ENCODE data around the gene CCDC15.

CCDC15 gene, protein sequence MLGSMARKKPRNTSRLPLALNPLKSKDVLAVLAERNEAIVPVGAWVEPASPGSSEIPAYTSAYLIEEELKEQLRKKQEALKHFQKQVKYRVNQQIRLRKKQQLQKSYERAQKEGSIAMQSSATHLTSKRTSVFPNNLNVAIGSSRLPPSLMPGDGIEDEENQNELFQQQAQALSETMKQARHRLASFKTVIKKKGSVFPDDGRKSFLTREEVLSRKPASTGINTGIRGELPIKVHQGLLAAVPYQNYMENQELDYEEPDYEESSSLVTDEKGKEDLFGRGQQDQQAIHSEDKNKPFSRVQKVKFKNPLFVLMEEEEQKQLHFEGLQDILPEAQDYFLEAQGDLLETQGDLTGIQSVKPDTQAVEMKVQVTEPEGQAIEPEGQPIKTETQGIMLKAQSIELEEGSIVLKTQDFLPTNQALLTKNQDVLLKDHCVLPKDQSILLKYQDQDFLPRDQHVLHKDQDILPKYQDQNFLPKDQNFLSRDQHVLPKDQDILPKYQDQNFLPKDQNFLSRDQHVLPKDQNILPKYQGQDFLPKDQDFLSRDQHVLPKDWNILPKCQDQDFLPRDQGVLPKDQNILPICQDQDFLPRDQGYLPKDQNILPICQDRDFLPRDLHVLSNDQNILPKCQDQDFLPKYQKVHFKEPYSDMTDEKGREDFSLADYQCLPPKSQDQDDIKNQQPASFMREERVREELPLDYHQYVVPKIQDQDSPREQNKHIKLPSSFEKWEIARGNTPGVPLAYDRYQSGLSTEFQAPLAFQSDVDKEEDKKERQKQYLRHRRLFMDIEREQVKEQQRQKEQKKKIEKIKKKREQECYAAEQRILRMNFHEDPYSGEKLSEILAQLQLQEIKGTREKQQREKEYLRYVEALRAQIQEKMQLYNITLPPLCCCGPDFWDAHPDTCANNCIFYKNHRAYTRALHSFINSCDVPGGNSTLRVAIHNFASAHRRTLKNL

DNA sequence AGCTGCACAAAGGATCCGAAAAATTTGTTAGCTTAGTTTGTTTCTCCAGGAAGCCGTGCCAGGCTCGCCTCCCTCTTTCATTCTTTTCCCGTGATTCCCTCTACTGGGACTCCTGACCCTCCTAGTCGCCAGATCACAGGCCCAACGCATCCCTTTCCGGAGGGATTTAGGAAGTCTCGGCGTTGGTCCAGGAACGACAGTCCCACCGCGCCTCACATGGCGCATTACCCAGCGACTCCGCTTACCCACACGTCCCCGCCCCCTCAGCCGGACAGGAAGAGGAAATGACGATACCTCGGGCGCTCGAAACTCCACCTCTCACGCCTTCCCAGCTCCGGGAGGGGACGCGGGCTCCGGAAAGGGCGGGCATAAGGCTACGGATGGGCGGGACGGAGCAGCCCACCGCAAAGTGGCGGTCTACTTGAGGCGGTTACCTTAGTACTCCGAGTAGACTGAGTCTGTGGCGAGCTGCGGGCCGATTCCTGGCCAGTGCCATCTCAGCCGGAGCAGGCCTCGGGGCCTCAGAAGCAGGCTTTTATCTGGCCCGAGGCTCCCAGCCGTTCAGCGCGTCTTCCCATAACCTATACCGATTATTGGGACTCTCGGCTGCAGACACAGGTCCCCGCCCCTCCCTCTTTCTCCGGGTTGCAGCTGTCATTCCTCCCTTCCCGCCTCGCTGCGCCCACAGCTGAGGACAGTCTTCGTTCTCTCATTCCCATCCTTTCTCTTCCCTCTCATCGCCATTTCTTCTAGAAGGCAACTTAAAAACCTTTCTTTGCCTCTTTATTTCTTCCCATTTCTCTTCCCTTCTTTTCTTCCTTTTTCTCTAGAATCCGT lies at the start of gene CCDC15:
Gene CCDC15, plus strand, starts transcription at position 450 of the 837 bp plus-strand sequence. CDS start 531 bp downstream, outside the sequence.
- DNase-seq (ENCODE audit: low read depth in 2 of 2): peak; percentile 94 to 95

DNA sequence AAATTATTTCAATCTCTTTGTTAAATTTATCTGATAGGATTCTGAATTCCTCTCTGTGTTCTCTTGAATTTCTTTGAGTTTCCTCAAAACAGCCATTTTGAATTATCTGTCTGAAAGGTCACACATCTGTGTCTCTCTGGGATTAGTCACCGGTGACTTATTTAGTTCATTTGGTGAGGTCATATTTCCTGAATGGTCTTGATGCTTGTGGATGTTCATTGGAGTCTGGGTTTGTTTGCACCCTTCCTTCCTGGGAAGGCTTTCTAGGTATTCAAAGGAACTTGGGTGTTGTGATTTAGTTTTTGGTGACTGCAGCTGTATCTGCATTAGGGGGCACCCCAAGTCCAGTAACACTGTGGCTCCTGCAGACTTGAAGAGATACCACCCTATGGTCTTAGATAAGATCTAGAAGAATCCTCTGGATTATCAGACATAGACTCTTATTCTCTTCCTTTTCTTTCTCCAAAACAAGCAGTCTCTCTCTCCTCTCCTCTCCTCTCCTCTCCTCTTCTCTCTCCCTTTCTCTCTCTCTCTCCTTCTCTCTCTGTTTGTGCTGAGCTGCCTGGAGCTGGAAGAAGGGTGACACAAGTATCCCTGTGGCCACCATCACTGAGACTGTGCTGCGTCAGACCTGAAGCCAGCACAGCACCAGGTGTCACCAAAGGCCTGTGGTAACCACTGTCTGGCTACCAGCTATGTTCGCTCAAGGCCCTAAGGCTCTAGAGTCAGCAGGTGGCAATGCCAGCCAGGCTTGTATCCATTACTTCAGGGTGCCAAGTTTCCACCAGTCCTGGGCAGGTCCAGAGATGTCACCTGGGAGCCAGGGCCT lies 38.2 kb upstream of the CCDC15 start:
- no peak for DNase-seq (ENCODE audit: low read depth in 2 of 2)

DNA sequence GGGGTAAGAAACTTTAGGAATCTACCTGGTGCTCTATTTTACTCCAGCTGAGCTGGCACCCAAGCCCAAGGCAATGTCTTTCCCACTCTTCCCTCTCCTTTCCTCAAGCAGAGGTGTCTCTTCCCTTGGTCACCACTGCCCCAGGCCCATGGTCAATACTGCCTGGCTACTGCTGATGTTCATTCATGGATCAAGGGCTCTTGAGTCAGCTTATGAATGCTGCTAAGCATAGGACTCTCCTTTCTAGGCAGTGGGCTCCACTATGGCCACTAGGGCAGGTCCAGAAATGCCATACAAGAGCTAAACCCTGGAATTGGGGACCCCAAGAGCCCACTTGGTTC lies 37.7 kb upstream of the CCDC15 start:
- DNase-seq (ENCODE audit: low read depth in 2 of 2): no peak

DNA sequence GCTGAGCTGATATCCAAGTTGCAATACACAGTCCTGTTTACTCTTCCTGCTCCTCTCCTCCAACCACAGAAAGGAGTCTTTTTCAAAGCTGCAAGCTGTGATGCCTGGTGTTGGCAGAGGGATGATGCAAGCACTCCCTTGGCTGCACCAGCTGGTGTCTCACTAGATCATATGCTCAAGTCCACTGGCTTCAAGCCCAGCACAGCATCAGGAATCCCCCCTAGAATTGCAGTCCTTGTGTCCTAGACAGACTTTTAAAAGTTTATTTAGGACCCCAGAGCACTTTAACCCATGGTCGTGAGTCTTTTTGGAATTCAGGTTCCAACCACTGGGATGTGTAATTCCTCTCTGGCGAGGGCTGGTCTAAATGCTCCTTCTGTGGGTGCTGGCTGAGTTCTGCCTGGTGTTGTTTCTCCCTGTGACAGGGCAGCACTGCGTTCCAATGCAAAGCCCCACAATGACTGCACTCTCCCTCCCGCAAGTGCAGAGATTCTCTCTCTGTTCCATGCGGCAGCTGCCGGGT lies 36.8 kb upstream of the CCDC15 start:
- no peak for DNase-seq (ENCODE audit: low read depth in 2 of 2)

DNA sequence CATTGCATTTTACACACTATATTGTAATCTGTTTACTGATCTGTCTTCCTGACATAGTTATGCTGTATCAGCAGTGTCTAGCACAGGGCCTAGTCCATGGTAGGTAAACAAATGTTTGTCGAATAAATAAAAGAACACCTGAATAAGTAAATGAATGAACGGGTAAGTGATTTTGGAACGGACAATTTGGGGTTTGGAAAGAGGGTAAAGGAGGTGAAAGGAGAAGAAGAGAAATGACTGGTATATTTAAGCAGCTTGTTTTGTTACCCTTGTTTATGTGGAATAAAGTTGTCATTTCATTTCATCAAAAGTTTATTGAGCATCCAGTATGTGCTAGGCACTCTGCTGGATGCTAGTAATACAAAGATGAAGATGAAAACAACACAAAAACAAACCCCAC lies 35.1 kb upstream of the CCDC15 start, which contains the start of gene HEPN1:
Gene HEPN1, plus strand, starts transcription at position 301 of the 400 bp plus-strand sequence.
- DNase-seq (ENCODE audit: low read depth in 2 of 2): no peak

DNA sequence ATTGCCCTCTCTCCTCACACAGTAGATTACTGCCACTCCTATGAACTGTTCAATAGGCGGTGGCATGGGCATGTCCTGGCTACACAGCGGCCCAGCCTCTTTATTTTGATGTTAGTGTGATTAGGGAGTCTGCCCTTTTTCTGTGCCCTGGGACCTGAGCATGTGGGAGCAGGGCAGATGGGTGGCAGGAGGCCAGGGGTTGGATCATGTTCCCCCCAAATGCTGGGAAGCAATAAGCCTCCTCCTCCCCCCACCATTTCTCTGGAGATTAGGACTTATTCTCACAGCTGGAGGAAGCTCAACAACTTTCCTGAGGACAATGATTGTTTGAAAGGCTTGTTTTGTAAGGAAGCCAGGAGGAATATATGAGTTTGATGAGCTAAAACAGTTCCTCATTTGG lies 34.1 kb upstream of the CCDC15 start:
- DNase-seq (ENCODE audit: low read depth in 2 of 2): no peak

DNA sequence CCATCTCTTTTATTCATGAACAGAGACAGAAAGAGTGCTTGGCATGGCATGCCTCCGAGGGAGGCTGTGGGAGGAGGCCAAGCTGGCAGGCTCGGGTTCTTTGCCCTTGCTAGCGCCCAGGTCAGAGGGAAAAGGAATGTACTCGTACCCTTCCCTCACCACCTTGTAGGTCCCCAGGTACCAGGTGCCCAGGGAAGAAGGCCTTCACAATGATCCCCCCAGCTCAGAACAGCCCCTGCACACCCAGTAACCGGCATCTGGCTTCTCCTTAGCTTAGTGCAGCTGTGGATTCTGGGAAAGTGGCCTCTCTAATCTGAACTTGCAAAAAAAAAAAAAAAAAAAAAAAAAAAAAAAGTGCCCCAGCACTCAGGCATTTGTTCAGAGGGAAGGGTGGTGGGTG lies 33.6 kb upstream of the CCDC15 start:
- no peak for DNase-seq (ENCODE audit: low read depth in 2 of 2)

DNA sequence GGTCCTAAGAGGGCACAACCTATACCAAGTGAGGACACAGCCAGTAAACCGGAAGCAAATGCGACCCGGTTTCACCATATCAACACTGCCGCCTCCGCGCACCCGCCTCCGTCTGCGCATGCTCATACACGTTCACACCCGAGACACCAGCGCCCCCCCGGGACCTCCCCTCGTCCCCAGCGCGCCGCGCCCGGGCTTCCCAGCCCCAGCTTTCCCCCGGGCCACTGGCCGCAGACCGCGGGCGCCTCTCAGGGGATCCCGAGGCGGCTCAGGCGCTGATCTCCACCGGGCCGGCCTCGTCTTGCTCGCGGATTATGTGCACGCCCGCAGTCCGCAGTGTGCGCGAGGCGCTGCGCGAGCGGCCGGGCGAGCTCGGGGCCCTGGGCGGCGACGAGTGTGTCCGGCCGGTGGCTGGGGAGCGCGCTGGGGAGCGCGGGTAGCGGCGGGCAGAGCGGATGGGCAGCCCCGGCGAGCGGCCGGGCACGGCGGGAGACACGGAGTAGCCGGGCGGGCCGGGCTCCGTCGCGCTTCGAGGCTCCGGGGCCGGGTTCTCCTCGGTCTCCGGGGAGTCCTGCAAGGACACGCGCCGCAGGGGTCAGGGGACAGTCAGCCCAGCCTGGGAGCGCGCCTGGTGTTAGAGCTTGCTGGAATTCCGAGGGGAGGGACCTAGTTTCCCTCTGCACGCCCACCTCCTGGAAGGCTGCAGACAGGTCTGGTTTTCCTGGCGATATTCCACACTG lies 33.0 kb upstream of the CCDC15 start:
- DNase-seq (ENCODE audit: low read depth in 2 of 2): peak; percentile 75 to 78

DNA sequence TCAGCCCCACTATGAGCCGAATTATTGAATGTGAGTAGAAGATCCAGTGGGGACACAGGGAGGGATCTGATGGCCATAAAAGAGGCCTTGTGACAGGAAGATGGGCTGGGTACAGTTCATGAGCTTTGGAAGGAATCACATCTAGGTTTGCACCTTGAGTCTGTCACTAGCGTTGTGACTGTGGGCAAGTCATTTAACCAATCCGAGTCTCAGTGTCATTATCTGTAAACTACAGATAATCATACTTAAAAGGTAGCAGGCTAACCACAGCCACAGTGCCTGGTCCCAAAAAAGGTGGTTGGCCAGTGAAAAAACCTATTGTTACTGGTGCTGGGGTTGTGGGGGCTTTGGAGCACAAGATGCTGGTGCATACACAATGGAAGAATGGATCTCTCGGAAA lies 31.2 kb upstream of the CCDC15 start:
- DNase-seq (ENCODE audit: low read depth in 2 of 2): no peak

DNA sequence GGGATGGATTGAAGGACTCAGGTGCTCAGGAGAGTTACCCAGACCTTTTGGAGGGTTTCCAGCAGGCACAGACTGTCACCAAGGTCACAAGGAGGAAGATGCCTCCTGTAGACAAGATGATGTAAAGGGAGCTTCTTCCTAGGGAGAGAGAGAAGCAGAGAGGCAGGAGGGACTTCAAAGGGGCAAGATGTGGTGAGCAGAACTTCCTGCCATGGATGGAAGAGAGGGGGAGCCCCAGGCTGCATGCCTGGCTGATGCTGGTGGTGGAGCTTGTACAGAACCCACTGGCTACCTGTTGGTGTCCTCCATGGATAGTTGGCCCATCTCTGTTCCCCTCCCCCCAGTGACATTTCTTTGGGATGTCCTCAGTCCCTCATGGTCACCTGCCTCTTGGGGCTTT lies 30.7 kb upstream of the CCDC15 start:
- no peak for DNase-seq (ENCODE audit: low read depth in 2 of 2)

DNA sequence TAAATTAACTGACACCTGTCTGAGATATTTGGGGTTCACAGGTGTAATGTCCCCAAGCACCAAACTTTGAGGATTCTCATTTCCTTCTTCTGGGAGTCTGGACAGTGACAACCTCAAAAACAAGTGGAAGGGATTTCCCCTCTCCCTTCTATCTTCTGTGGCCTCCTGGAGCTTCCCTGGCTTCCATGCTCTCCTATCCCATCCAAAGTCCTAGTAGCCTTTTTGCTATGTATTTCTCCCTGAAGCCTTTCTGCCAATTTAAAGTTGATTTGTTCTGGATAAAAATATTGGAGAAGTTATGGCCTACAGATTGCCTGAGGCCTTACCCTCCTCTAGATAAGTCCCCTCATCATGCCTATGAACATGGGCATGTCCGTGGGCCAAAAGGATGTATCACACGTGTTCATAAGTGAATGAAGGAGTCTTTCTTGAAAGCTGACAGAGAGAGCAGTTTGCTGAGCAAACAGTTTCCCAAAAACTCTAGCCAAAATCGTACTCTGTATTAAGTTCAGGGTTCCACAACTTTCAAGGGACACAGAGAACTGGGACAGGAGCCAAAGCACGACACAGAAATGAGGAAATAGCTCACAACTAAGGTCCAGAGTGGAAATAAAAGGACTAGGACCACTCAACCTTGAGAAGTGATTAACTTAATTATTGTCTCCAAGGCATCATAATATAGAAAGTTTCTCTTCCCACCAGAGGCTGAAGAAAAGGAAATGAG lies 24.9 kb upstream of the CCDC15 start:
- DNase-seq (ENCODE audit: low read depth in 2 of 2): no peak

DNA sequence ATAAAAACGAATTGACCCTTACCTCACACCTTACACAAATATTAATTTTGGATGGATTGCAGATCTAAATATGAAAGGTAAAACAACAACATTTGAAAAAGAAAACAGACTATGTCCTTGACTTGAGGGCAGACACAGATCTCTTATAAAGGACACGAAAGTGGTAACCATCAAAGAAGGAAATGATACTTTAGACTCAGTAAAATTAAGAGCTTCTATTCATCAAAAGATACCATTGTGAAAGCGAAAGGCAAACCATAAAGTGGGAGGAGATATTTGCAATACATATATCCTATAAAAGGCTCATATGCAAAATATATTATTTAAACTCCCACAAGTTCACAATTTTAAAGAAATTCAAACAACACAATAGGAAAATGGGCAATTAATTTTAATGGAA lies 23.2 kb upstream of the CCDC15 start:
- DNase-seq (ENCODE audit: low read depth in 2 of 2): no peak

DNA sequence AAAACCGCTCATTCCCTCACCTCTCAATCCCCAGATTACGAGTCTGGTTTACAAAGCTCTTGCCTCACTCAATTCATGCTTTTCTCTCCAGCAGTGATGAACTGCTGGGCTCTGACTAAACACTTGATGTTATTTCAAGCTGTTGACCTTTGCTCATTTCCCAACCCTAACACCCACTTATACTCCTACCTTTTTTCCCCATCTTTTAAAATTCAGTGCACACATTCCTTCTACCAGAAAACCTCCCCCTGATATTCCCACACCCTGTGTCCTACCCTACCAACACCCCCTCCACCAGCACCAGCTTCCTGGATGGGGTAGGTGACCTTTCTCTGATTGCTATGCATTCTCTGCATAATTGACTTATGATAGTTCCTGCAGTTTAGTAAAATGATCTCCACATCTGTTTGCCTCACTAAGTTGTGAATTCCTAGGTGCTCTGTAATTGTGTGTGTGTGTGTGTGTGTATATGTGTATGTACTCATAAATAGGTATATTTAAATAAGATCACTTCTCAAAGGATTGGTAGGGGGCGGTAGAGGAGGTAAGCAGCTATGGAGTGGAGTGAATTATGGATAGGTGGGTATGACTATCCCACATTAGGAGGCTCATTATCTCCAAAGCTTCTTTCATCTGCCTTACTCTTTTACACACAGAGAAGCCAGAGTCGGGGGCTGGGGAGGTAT lies 19.0 kb upstream of the CCDC15 start:
- DNase-seq (ENCODE audit: low read depth in 2 of 2): no peak

DNA sequence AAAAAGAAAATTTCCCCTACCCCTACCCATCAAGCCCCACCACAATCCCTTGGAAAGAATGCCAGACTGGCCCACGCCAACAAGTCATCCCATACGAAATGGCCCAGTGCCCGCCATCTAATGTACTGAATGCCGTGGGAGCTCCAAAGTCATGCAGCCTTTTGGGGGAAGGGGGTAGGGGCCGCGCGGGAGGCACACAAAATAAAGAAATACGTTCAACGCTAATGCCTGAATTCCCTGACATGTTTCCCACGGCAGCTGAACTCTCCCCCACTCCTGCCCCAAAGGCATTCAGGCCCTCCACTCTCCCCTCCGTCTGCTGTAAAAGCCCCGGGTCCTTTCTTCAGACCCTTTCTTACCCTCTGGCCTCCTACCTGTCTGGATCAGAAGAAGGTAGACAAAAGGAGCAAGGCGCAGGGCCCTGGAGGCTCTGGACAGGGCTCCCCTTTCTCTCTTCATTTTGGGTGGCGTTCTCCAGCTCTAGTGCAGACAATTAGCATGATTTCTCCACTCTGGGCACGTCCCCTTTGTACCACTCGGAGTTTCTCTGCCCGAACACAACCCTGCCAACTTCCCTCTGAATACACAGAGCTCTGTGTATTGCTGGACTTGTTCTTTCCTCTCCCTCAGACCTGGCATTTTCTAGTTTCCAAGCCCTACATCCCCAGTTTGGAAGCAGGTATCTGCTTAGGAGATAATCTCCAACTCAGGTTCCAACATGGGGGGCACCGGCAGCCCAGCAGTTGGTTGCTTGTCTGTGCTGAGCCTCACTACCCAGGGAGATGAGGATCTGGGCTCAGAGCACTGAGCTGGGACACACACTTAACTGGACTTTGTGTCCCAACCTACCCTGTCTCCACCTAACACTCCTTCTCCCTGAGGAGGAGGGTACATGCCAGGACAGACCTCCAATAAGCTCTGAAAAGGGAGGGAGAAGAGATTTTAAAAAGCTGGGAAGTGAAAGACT lies 18.2 kb upstream of the CCDC15 start, which contains the start of gene HEPACAM:
Gene HEPACAM, minus strand, starts transcription at position 500 of the 967 bp plus-strand sequence. Its CDS starts 41 bp downstream, at position 459.
- no peak for DNase-seq (ENCODE audit: low read depth in 2 of 2)

DNA sequence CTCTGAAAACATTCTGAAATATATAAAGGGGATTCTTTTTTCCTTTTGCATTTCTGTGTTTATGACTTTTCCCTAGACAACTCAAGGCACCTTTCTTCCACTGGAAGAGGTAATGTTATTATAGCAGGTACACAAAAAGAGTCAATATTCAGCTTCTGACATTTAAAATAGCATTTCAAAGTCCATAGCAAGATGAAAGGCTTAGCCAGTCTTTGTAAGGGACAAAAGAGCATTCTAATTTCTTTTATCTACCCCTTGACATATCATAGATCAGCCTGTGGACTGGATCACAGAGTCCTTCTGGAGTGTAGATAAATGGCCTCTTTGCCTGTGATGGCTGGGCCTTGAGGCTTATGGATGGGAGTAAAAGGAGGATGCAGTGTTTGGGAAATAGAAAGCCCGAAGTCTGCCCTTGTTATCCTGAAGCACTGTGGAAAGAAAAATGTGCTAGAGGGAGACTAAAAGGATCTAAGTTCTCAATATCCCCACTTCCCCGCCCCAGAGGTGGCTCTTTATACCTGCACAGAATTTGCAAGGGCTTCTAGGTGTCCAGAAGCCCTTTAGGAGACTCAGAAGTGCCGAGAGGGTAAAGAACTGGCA lies 16.6 kb upstream of the CCDC15 start:
- no peak for DNase-seq (ENCODE audit: low read depth in 2 of 2)

DNA sequence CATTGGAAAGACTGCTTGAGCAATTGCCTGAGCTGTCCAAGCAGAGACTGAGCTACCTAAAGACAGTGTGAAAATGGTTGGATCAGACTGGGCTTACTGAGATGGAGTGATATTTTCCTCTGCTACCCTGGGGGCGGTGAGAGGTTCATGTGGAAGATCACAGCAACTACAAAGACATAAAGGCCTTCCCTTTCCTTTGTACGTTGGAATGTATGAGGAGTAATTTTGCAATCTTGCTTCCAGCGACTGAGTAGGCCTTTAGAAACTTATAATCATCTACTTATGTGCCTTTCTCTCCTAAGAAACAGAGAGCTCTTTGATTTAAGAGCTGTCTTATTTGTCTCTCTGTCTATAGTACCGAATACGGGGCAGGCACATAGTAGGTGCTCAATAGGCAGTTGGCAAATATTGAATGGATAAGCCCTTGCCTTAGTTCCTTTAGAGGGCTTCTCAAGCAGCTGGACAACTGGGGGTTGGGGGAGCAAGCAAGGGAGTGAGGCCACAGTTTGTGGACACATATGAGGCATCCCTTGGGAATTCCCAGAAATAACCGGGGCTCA lies 15.7 kb upstream of the CCDC15 start:
- DNase-seq (ENCODE audit: low read depth in 2 of 2): no peak

DNA sequence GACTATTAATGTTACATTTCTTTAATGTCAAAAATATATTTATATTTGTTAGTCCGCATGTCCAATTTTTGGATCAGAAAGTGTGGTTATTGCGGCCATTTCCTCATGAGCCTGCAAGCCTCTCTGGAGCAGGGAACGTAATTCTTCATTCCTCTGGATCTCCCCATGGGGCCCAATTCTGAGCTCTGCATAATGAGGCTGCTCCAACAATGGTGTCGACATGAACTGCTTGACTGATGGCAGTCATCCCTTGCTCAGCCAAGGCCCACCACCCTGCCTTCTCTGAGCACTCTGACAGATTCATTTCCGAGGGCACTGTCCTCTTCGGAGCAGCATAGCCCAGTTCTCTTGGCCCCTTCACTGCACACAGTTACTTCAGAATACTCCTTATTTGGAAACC lies 15.0 kb upstream of the CCDC15 start:
- no peak for DNase-seq (ENCODE audit: low read depth in 2 of 2)

Data from stimulated activated CD8-positive, alpha-beta memory T cell treated with anti-CD3 and anti-CD28 coated beads, Interleukin-7, amount 100 ng/mL, for 4 hours (primary cell).